Muscle layer of colon (tissue), 2 donors: ENCODE data around the gene EXOC6B.

Experiments
- H3K27ac ChIP-seq: one replicate; pipeline ENCODE4 v1.7.0; 2013; ENCODE audit warnings: low read depth, mild to moderate bottlenecking, low read length, moderate library complexity
- H3K27me3 ChIP-seq, 2 donors: one replicate each; pipeline ENCODE4 v1.7.0; 2013; ENCODE audit warnings: low read length in 2 of 2, mild to moderate bottlenecking in 2 of 2; ENCODE audit not compliant: insufficient read depth in 2 of 2, control insufficient read depth in 1 of 2
- H3K36me3 ChIP-seq: one replicate; pipeline ENCODE4 v1.7.0; 2013; ENCODE audit warnings: mild to moderate bottlenecking, low read length; ENCODE audit not compliant: insufficient read depth
- H3K4me1 ChIP-seq: one replicate; pipeline ENCODE4 v1.7.0; 2013; ENCODE audit warnings: mild to moderate bottlenecking, low read length; ENCODE audit not compliant: insufficient read depth
- H3K4me3 ChIP-seq, 2 donors: one replicate each; pipeline ENCODE4 v1.7.0; 2013; ENCODE audit warnings: low read length in 2 of 2, low read depth in 1 of 2, mild to moderate bottlenecking in 1 of 2, moderate library complexity in 1 of 2
- H3K9ac ChIP-seq: one replicate; pipeline ENCODE4 v1.7.0; 2013; ENCODE audit warnings: low read length
- H3K9me3 ChIP-seq: one replicate; pipeline ENCODE4 v1.7.0; 2013; ENCODE audit warnings: mild to moderate bottlenecking, low read length
- donor health status: abdominal sarcoma.
- donor health status: Adenocarcinoma of cecum.

The EXOC6B gene

DNA sequence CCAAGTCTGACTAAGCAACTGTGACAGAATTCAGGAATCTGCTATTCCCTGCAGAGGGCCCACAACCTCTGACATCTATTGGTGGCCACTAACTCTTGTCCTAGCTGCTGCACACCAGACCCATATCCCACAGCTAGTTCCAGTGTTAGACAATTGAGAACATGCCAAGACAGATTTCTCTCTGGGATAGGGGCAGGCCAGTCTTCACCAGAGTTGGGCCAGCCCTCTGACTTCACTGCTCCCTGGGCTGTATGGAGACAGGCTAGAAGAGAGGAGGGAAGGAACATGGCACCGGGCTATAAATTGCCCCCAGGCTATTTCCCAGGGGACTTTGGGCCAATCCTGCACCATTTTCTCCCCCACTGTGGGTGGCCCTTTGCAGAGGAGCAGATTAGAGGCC lies 645.5 kb downstream of the EXOC6B start:
- no peak overlapping the region for H3K27ac ChIP-seq
- H3K4me3 ChIP-seq: no peak overlapping the region
- no peaks in the 10 kb centered on the region for H3K27me3 ChIP-seq
- no peak overlapping the region for H3K9ac ChIP-seq
- peaks cover 19% of the 10 kb centered on the region for H3K36me3 ChIP-seq
- no peaks in the 10 kb centered on the region for H3K9me3 ChIP-seq
- H3K4me1 ChIP-seq: no peaks in the 10 kb centered on the region

DNA sequence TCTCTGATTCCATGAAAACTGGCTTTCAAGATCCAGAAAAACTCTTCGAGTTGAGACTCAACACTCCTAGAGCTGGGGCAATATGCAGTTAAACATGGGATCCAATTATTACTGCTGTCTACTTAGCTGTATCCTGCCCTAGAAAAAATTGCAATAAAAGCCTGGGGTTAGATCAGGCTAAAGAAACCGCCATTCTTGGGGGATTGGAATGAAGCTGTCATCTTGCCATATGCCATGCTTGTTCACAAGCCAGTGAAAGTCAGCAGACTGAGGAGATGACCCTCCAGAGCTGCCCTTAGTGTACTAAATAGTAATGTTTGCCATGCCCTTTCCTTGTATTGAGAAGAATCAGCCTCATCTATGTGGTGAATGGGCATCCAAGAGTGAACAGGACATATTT lies 647.3 kb downstream of the EXOC6B start:
- Histone ChIP-seq H3K27me3 (no peaks in the 10 kb centered on the region), H3K27ac (no peak overlapping the region), H3K9me3 (no peaks in the 10 kb centered on the region), H3K36me3 (peaks cover 19% of the 10 kb centered on the region), H3K9ac (no peak overlapping the region), H3K4me3 (no peak overlapping the region), H3K4me1 (no peaks in the 10 kb centered on the region)

DNA sequence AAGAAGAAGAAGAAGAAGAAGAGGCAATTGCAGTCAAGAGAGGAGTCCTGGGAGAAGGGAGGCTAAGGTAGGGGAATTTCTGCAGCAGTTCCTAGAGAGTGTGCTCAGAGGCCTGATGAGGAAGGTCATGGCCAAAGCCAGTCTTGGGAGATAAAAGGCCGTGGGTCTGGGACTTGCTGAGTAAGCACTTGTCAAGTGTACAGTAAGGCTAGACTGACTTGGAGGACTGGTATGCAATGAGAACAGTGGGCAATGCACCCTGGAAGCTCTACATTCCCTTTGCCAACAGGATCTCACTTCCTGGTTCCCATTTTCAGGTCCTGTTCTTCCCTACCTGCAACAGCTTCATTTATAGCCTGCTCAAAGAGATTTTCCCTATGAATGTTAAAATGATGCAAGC lies 649.6 kb downstream of the EXOC6B start:
- no peak overlapping the region for H3K4me3 ChIP-seq
- H3K27ac ChIP-seq: no peak overlapping the region
- H3K9me3 ChIP-seq: no peaks in the 10 kb centered on the region
- H3K9ac ChIP-seq: no peak overlapping the region
- H3K36me3 ChIP-seq: peaks cover 19% of the 10 kb centered on the region
- no peaks in the 10 kb centered on the region for H3K4me1 ChIP-seq
- no peaks in the 10 kb centered on the region for H3K27me3 ChIP-seq

DNA sequence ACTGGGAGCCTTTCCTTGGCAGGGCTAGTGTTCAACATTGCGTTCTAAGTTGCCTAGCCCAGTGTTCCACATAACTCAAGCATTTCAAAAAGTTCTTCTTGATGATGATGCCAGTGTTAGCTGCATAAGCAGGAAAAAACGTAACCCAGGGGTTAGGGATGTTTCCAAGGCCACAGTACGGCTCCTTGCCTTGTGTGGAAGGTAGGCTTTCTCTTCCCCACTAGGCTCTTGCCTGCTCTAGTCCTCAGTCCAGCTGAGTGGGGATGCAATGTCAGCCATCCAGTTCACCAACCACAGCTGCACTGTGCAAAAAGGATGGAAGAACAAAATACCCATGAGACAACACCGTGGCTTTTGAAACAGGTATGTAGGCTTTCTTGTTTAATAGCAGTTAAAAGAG lies 650.2 kb downstream of the EXOC6B start:
- peaks cover 19% of the 10 kb centered on the region for H3K36me3 ChIP-seq
- no peaks in the 10 kb centered on the region for H3K4me1 ChIP-seq
- H3K9ac ChIP-seq: no peak overlapping the region

GRCh38 chr2:72173640-72174321 lies 652.1 kb downstream of the EXOC6B start:
- H3K4me3 ChIP-seq: no peak overlapping the region
- no peaks in the 10 kb centered on the region for H3K4me1 ChIP-seq

More for the DNA sequence above, 650.2 kb downstream of the EXOC6B start:
- no peaks in the 10 kb centered on the region for H3K27me3 ChIP-seq
- no peak overlapping the region for H3K4me3 ChIP-seq
- no peak overlapping the region for H3K27ac ChIP-seq
- H3K9me3 ChIP-seq: no peaks in the 10 kb centered on the region

GRCh38 chr2:72172478-72172877 lies 653.4 kb downstream of the EXOC6B start:
- Histone ChIP-seq H3K9me3 (no peaks in the 10 kb centered on the region), H3K36me3 (peaks cover 7% of the 10 kb centered on the region), H3K4me3 (no peak overlapping the region), H3K4me1 (no peaks in the 10 kb centered on the region), H3K27ac (no peak overlapping the region), H3K9ac (no peak overlapping the region), H3K27me3 (no peaks in the 10 kb centered on the region)

More at GRCh38 chr2:72173640-72174321, 652.1 kb downstream of the EXOC6B start:
- no peak overlapping the region for H3K27ac ChIP-seq
- no peaks in the 10 kb centered on the region for H3K9me3 ChIP-seq
- H3K9ac ChIP-seq: no peak overlapping the region
- H3K36me3 ChIP-seq: peaks cover 18% of the 10 kb centered on the region
- no peaks in the 10 kb centered on the region for H3K27me3 ChIP-seq

GRCh38 chr2:72166279-72166678 lies 659.6 kb downstream of the EXOC6B start:
- H3K9ac ChIP-seq: no peak overlapping the region
- H3K4me3 ChIP-seq: no peak overlapping the region
- no peak overlapping the region for H3K27ac ChIP-seq
- no peaks in the 10 kb centered on the region for H3K4me1 ChIP-seq
- H3K27me3 ChIP-seq: no peaks in the 10 kb centered on the region
- no peaks in the 10 kb centered on the region for H3K9me3 ChIP-seq
- no peaks in the 10 kb centered on the region for H3K36me3 ChIP-seq

DNA sequence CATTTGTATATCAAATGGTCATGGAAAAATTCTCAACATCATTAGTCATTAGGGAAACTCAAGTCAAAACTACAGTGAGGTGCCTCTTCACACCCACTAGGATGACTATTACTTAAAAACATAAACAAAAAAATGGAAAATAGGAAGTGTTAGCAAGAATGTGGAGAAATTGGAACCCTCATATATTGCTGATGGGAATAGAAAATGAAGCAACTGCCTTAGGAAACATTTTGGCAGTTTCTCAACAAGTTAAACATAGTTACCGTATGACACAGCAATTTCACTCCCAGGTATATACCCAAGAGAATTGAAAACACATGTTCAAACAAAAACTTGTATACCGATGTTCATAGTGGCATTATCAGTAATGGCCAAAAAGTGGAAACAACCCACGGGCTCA lies 660.0 kb downstream of the EXOC6B start:
- no peaks in the 10 kb centered on the region for H3K9me3 ChIP-seq
- H3K9ac ChIP-seq: no peak overlapping the region
- no peaks in the 10 kb centered on the region for H3K27me3 ChIP-seq
- no peaks in the 10 kb centered on the region for H3K36me3 ChIP-seq
- no peak overlapping the region for H3K4me3 ChIP-seq
- H3K27ac ChIP-seq: no peak overlapping the region
- no peaks in the 10 kb centered on the region for H3K4me1 ChIP-seq

- Histone ChIP-seq H3K4me1 (no peaks in the 10 kb centered on the region), H3K4me3 (no peak overlapping the region), H3K27ac (no peak overlapping the region), H3K27me3 (no peaks in the 10 kb centered on the region), H3K9ac (no peak overlapping the region), H3K9me3 (no peaks in the 10 kb centered on the region), H3K36me3 (no peaks in the 10 kb centered on the region)
These were observed 663.3 kb downstream of the EXOC6B start for GRCh38 chr2:72162574-72162973.

GRCh38 chr2:72159211-72159993 lies 666.4 kb downstream of the EXOC6B start:
- H3K9ac ChIP-seq: no peak overlapping the region
- no peak overlapping the region for H3K4me3 ChIP-seq
- H3K4me1 ChIP-seq: no peaks in the 10 kb centered on the region
- no peaks in the 10 kb centered on the region for H3K36me3 ChIP-seq
- H3K27me3 ChIP-seq: peaks cover 0 to 11% of the 10 kb centered on the region in 2 donors
- no peaks in the 10 kb centered on the region for H3K9me3 ChIP-seq
- no peak overlapping the region for H3K27ac ChIP-seq

DNA sequence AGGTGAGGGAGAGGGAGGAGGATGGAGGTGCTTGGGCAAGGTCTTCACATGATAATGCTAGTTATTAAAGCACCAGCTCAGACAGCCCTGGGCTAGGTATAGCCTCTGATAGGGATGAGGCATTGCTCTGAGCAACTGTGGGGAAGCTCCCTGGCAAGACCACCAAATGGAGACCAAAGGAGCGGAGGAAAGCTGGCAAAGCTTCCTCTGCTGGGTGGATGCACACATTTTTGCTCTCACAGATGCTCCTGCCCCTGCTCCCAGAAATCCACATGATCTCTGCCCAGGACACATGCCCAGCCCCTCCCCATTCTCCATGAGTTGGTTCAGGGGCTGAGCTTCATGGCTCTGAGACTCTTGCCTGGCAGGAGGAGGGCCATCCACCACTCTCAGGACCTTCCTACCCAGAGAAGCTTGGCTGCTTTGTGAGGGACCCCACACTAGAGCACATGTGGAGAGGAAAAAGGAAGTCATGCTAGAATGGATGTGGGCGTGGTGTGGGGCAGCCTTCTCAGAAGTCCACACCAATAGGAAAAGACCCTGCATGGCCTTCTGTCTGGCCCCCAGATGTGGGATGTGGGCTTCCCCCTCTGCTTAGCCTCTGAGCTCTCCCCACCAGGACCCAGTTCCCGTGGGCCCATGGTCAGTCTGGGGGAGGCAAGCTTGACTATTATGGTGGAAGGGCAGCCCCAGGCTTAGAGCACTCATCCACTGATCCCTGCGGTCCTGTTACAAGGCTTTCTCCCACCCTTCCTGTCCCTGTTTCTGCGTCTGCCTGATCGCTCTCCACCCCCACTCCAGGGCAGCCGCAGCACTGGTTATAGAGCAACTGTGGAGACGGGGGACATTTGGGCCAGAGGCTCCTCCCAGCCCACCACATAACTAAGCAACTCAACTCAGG lies 667.7 kb downstream of the EXOC6B start:
- H3K9ac ChIP-seq: no peak overlapping the region
- H3K4me3 ChIP-seq: no peak overlapping the region
- no peaks in the 10 kb centered on the region for H3K4me1 ChIP-seq
- no peaks in the 10 kb centered on the region for H3K9me3 ChIP-seq
- peaks cover 0 to 17% of the 10 kb centered on the region in 2 donors for H3K27me3 ChIP-seq
- H3K36me3 ChIP-seq: no peaks in the 10 kb centered on the region
- H3K27ac ChIP-seq: no peak overlapping the region
